ENCODE measurements around the gene BICC1.

The BICC1 gene

GRCh38 chr10:58753425-58753824, 240.8 kb downstream of the BICC1 start:
- no peak for DNase-seq (ENCODE audit: low read depth)
- TF ChIP-seq, protein P1, sequence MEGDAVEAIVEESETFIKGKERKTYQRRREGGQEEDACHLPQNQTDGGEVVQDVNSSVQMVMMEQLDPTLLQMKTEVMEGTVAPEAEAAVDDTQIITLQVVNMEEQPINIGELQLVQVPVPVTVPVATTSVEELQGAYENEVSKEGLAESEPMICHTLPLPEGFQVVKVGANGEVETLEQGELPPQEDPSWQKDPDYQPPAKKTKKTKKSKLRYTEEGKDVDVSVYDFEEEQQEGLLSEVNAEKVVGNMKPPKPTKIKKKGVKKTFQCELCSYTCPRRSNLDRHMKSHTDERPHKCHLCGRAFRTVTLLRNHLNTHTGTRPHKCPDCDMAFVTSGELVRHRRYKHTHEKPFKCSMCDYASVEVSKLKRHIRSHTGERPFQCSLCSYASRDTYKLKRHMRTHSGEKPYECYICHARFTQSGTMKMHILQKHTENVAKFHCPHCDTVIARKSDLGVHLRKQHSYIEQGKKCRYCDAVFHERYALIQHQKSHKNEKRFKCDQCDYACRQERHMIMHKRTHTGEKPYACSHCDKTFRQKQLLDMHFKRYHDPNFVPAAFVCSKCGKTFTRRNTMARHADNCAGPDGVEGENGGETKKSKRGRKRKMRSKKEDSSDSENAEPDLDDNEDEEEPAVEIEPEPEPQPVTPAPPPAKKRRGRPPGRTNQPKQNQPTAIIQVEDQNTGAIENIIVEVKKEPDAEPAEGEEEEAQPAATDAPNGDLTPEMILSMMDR (IDR thresholded peaks at IDR 0.05; ENCODE audit: insufficient read depth, low read depth, low read length, missing control alignments) = no peak
- H3K4me3 ChIP-seq (ENCODE audit: low read depth, low read length) = no peak overlapping the region

DNA sequence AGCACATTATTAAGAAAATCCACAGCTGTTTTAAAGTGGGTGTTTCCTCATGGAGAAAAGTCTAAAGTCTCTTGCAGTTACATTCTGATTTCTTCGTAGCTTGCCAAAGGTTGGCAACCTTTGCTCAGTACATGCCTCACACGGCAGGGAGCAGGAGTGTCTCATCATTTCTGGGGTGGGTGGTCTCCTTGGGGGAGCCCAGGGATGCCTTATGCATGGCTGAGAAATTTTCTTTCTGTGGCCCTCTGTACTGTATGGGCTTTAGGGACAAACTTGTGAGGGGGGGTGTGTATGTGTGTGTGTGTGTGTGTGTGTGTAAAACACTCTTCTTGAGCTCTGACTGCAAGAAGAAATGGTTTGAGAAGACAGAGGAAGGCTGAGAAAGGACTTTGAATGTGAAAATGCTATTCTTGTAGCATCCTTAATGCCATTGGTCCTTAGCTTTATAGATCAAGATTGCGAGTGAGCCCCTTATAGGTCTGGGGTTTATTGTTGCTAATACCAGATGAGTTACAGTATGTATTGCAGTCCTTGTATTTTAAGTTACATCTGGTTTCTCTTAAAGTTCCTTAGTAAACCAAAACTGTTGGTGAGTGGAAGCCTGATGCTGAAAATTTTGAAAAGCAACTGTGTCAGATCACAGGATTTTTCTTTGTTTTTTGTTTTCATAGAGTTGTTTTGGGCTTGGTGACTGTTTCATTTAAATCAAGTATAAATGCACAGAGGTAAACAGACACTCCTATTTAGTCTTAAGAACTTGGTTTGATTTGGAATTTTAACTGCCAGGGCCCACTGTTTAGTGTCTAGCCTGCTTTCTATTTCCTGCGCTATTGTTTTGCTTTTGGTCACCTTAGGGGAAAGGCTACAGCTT, 242.0 kb downstream of the BICC1 start:
- DNase-seq (ENCODE audit: low read depth) = no peak
- H3K4me3 ChIP-seq (ENCODE audit: low read depth, low read length) = no peak overlapping the region
- TF ChIP-seq, protein P1 (IDR thresholded peaks at IDR 0.05; ENCODE audit: insufficient read depth, low read depth, low read length, missing control alignments) = no peak

- no peak for DNase-seq (ENCODE audit: low read depth)
- TF ChIP-seq, protein P1 (IDR thresholded peaks at IDR 0.05; ENCODE audit: insufficient read depth, low read depth, low read length, missing control alignments) = no peak
- no peak overlapping the region for H3K4me3 ChIP-seq (ENCODE audit: low read depth, low read length)
Observed at GRCh38 chr10:58755340-58755610, 242.6 kb downstream of the BICC1 start.

DNA sequence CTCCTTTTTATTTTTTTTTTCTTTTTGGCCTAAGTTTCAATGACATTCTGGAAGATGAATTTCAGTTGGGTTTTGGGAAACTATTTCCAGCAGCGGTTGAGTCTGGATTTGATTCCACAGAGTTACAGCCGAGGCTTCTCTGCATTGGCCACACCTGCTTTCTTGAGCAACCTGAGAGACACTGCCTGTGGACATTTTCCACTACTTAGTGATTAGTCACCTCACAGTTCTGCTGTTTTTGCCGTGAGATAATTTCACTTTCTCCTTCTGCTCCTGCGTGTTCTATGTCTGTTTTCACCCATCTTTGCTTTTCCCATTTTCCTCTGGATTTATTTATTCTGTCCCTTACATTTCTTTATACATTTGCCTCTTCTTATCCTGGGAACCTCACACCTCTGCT, 243.0 kb downstream of the BICC1 start:
- DNase-seq (ENCODE audit: low read depth) = peak; percentile 33
- TF ChIP-seq, protein P1 (IDR thresholded peaks at IDR 0.05; ENCODE audit: insufficient read depth, low read depth, low read length, missing control alignments) = no peak
- H3K4me3 ChIP-seq (ENCODE audit: low read depth, low read length) = peak overlapping the region; percentile 32

DNA sequence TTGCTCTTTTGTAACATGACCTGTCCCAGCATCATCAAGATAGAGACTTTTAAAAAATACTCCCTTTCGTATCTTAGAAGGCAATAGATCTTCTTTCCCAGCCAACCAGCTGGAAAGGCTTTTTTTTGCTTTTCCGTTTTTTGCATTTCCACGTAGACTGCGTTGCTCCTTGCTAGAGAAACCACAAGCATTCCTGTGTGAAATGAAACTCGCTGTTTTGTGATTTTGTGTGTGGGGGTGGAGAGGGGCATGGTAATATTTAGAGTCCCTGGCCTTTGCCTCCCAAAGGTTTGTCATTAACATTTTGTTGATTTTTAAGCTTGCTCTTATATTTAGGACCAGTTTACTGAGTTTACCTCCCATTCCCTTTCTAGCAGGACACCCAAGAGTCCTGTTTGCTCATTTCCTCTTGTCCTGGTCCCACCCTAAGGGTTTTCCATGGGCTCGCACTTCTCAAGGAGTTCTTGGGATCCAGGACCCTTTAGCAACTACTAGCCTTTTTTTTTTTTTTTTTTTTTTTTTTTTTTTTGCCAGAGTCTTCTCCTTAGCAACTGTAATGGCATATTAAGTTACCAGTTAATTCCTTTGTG, 243.6 kb downstream of the BICC1 start:
- peak overlapping the region; percentile 32 for H3K4me3 ChIP-seq (ENCODE audit: low read depth, low read length)
- TF ChIP-seq, protein P1 (IDR thresholded peaks at IDR 0.05; ENCODE audit: insufficient read depth, low read depth, low read length, missing control alignments) = no peak
- no peak for DNase-seq (ENCODE audit: low read depth)

DNA sequence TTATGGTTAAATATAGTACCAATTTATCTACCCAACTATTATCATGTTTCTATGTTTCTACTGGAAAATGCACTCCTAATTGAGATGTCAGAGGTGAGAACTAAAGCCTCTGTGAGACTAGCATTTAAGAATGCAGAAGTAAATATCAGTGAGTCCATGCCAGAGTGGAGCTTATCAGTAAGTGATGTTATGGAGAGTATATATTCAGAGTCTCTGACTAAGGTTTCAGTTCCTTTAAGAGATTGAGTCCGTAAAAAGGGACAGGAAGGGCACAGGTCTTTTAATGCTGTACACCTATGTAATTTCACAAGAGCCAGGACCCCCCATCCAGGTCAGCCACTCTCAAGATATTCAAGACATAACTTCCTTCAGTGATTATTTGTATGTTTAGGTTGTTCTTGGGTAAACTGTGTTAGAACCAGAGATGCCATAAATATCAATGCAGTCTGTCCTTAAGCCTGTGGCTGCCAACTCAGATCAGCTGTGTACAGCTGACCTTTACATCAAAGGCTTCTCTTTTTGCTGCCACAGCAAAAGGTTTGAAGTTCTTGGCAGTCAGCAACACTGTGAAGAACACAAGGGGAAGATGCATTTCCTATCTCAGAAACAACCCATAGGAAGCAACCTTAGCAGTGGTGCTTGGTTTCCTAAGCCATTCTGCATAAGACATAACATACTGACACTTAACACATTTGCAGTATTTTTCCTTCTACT, 244.8 kb downstream of the BICC1 start:
- no peak overlapping the region for H3K4me3 ChIP-seq (ENCODE audit: low read depth, low read length)
- DNase-seq (ENCODE audit: low read depth) = peak; percentile 21
- TF ChIP-seq, protein P1 (IDR thresholded peaks at IDR 0.05; ENCODE audit: insufficient read depth, low read depth, low read length, missing control alignments) = no peak
